ENCODE results near the gene PATL1.

The PATL1 gene

DNA sequence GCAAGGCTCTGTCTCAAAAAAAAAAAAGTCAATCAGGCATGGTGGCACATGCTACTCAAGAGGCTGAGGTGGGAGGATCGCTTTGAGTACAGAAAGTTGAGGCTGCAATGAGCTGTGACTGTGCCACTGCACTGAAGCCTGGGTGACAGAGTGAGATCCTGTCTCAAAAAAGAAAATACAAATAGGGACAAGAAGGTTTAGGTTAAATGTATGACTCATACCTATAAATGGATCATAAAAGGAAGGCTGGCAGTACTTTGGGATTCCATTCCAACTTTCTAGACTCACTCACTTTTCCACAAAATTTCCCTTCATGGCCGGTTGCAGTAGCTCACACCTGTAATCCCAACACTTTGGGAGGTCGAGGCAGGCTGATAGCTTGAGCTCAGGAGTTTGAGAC is 27.7 kb downstream of the PATL1 start:
- no peak for ATAC-seq
- TF ChIP-seq ZC3H10 (CRISPR knock-in tag; IDR thresholded peaks at IDR 0.05) (no peak), TOX (CRISPR knock-in tag; IDR thresholded peaks at IDR 0.05; ENCODE audit: borderline replicate concordance) (no peak), ISL1 (CRISPR knock-in tag; IDR thresholded peaks at IDR 0.05) (no peak), SNAI2 (CRISPR knock-in tag; IDR thresholded peaks at IDR 0.05) (no peak), ZNF565 (CRISPR knock-in tag; conservative IDR thresholded peaks at IDR 0.05; ENCODE audit: low read depth) (no peak), ZFP3 (CRISPR knock-in tag; IDR thresholded peaks at IDR 0.05) (no peak), PPARA (CRISPR knock-in tag; IDR thresholded peaks at IDR 0.05; ENCODE audit: borderline replicate concordance) (no peak), TCF4 (CRISPR knock-in tag; IDR thresholded peaks at IDR 0.05; ENCODE audit: borderline replicate concordance) (no peak), BACH2 (CRISPR knock-in tag; IDR thresholded peaks at IDR 0.05; ENCODE audit: borderline replicate concordance) (no peak), OSR1 (CRISPR knock-in tag; IDR thresholded peaks at IDR 0.05) (no peak), ESRRG (CRISPR knock-in tag; IDR thresholded peaks at IDR 0.05) (no peak), RARB (CRISPR knock-in tag; IDR thresholded peaks at IDR 0.05) (no peak), GLIS3 (CRISPR knock-in tag; IDR thresholded peaks at IDR 0.05) (no peak), ZFP30 (CRISPR knock-in tag; IDR thresholded peaks at IDR 0.05) (no peak), CSDC2 (CRISPR knock-in tag; IDR thresholded peaks at IDR 0.05) (no peak)
- TF ChIP-seq, protein P1, sequence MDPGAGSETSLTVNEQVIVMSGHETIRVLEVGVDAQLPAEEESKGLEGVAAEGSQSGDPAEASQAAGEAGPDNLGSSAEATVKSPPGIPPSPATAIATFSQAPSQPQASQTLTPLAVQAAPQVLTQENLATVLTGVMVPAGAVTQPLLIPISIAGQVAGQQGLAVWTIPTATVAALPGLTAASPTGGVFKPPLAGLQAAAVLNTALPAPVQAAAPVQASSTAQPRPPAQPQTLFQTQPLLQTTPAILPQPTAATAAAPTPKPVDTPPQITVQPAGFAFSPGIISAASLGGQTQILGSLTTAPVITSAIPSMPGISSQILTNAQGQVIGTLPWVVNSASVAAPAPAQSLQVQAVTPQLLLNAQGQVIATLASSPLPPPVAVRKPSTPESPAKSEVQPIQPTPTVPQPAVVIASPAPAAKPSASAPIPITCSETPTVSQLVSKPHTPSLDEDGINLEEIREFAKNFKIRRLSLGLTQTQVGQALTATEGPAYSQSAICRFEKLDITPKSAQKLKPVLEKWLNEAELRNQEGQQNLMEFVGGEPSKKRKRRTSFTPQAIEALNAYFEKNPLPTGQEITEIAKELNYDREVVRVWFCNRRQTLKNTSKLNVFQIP (CRISPR knock-in tag; IDR thresholded peaks at IDR 0.05; ENCODE audit: borderline replicate concordance, low read depth), result no peak
- TF ChIP-seq, protein P2, sequence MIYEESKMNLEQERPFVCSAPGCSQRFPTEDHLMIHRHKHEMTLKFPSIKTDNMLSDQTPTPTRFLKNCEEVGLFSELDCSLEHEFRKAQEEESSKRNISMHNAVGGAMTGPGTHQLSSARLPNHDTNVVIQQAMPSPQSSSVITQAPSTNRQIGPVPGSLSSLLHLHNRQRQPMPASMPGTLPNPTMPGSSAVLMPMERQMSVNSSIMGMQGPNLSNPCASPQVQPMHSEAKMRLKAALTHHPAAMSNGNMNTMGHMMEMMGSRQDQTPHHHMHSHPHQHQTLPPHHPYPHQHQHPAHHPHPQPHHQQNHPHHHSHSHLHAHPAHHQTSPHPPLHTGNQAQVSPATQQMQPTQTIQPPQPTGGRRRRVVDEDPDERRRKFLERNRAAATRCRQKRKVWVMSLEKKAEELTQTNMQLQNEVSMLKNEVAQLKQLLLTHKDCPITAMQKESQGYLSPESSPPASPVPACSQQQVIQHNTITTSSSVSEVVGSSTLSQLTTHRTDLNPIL (CRISPR knock-in tag; IDR thresholded peaks at IDR 0.05; ENCODE audit: low read depth), result no peak
- TF ChIP-seq, protein P3, sequence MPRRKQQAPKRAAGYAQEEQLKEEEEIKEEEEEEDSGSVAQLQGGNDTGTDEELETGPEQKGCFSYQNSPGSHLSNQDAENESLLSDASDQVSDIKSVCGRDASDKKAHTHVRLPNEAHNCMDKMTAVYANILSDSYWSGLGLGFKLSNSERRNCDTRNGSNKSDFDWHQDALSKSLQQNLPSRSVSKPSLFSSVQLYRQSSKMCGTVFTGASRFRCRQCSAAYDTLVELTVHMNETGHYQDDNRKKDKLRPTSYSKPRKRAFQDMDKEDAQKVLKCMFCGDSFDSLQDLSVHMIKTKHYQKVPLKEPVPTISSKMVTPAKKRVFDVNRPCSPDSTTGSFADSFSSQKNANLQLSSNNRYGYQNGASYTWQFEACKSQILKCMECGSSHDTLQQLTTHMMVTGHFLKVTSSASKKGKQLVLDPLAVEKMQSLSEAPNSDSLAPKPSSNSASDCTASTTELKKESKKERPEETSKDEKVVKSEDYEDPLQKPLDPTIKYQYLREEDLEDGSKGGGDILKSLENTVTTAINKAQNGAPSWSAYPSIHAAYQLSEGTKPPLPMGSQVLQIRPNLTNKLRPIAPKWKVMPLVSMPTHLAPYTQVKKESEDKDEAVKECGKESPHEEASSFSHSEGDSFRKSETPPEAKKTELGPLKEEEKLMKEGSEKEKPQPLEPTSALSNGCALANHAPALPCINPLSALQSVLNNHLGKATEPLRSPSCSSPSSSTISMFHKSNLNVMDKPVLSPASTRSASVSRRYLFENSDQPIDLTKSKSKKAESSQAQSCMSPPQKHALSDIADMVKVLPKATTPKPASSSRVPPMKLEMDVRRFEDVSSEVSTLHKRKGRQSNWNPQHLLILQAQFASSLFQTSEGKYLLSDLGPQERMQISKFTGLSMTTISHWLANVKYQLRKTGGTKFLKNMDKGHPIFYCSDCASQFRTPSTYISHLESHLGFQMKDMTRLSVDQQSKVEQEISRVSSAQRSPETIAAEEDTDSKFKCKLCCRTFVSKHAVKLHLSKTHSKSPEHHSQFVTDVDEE (CRISPR knock-in tag; IDR thresholded peaks at IDR 0.05), result no peak
- TF ChIP-seq, protein P4, sequence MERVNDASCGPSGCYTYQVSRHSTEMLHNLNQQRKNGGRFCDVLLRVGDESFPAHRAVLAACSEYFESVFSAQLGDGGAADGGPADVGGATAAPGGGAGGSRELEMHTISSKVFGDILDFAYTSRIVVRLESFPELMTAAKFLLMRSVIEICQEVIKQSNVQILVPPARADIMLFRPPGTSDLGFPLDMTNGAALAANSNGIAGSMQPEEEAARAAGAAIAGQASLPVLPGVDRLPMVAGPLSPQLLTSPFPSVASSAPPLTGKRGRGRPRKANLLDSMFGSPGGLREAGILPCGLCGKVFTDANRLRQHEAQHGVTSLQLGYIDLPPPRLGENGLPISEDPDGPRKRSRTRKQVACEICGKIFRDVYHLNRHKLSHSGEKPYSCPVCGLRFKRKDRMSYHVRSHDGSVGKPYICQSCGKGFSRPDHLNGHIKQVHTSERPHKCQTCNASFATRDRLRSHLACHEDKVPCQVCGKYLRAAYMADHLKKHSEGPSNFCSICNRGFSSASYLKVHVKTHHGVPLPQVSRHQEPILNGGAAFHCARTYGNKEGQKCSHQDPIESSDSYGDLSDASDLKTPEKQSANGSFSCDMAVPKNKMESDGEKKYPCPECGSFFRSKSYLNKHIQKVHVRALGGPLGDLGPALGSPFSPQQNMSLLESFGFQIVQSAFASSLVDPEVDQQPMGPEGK (CRISPR knock-in tag; IDR thresholded peaks at IDR 0.05; ENCODE audit: borderline replicate concordance), result no peak
- TF ChIP-seq, protein P5, sequence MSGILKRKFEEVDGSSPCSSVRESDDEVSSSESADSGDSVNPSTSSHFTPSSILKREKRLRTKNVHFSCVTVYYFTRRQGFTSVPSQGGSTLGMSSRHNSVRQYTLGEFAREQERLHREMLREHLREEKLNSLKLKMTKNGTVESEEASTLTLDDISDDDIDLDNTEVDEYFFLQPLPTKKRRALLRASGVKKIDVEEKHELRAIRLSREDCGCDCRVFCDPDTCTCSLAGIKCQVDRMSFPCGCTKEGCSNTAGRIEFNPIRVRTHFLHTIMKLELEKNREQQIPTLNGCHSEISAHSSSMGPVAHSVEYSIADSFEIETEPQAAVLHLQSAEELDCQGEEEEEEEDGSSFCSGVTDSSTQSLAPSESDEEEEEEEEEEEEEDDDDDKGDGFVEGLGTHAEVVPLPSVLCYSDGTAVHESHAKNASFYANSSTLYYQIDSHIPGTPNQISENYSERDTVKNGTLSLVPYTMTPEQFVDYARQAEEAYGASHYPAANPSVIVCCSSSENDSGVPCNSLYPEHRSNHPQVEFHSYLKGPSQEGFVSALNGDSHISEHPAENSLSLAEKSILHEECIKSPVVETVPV (CRISPR knock-in tag; IDR thresholded peaks at IDR 0.05), result no peak

DNA sequence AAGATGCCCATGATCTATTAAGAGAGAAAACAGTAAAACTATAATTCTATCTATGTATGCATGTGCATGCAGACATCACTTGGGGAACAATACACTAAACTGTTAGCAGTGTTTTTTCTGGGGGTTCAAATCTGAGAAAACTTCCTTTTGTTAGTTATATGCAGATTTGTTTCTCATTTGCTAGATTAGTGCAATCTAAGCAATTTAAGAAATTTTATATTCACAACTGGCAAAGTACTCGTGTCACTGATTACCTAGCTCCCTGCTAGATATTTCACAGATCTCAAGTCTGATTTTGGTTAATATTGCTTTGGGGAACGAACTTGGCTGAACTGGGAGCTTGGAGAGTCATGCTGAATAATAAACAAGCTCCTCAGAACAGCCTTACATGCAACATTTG is 38.3 kb downstream of the PATL1 start:
- ATAC-seq, result no peak

More for the DNA sequence above, 38.3 kb downstream of the PATL1 start:
- TF ChIP-seq OSR1 (CRISPR knock-in tag; IDR thresholded peaks at IDR 0.05) (no peak), CSDC2 (CRISPR knock-in tag; IDR thresholded peaks at IDR 0.05) (no peak), BACH2 (CRISPR knock-in tag; IDR thresholded peaks at IDR 0.05; ENCODE audit: borderline replicate concordance) (no peak), ZFP30 (CRISPR knock-in tag; IDR thresholded peaks at IDR 0.05) (no peak), ZFP3 (CRISPR knock-in tag; IDR thresholded peaks at IDR 0.05) (no peak), ARNTL (CRISPR knock-in tag; IDR thresholded peaks at IDR 0.05; ENCODE audit: borderline replicate concordance, low read depth) (no peak), ZNF70 (CRISPR knock-in tag; IDR thresholded peaks at IDR 0.05) (no peak), GLIS3 (CRISPR knock-in tag; IDR thresholded peaks at IDR 0.05) (no peak), PPARA (CRISPR knock-in tag; IDR thresholded peaks at IDR 0.05; ENCODE audit: borderline replicate concordance) (no peak), SNAI2 (CRISPR knock-in tag; IDR thresholded peaks at IDR 0.05) (no peak), ZC3H10 (CRISPR knock-in tag; IDR thresholded peaks at IDR 0.05) (no peak), ZNF8 (CRISPR knock-in tag; IDR thresholded peaks at IDR 0.05) (no peak)
- TF ChIP-seq, protein P3 (CRISPR knock-in tag; IDR thresholded peaks at IDR 0.05), result no peak
- TF ChIP-seq, protein P4 (CRISPR knock-in tag; IDR thresholded peaks at IDR 0.05; ENCODE audit: borderline replicate concordance), result no peak
- TF ChIP-seq, protein P1 (CRISPR knock-in tag; IDR thresholded peaks at IDR 0.05; ENCODE audit: borderline replicate concordance, low read depth), result no peak
